Measurements from ENCODE around the gene SUGCT.

Gene SUGCT

GRCh38 chr7:40301486-40302068 lies 166.8 kb downstream of the SUGCT start:
- Histone ChIP-seq H3K27ac (replicated peaks) (no peak overlapping the region), H3K4me3 (replicated peaks; ENCODE audit: insufficient read depth, low read length) (no peak overlapping the region), H3K27me3 (ENCODE audit: insufficient read depth, poor library complexity, severe bottlenecking) (peaks cover 2% of the 10 kb centered on the region)
- TF ChIP-seq, protein P1, sequence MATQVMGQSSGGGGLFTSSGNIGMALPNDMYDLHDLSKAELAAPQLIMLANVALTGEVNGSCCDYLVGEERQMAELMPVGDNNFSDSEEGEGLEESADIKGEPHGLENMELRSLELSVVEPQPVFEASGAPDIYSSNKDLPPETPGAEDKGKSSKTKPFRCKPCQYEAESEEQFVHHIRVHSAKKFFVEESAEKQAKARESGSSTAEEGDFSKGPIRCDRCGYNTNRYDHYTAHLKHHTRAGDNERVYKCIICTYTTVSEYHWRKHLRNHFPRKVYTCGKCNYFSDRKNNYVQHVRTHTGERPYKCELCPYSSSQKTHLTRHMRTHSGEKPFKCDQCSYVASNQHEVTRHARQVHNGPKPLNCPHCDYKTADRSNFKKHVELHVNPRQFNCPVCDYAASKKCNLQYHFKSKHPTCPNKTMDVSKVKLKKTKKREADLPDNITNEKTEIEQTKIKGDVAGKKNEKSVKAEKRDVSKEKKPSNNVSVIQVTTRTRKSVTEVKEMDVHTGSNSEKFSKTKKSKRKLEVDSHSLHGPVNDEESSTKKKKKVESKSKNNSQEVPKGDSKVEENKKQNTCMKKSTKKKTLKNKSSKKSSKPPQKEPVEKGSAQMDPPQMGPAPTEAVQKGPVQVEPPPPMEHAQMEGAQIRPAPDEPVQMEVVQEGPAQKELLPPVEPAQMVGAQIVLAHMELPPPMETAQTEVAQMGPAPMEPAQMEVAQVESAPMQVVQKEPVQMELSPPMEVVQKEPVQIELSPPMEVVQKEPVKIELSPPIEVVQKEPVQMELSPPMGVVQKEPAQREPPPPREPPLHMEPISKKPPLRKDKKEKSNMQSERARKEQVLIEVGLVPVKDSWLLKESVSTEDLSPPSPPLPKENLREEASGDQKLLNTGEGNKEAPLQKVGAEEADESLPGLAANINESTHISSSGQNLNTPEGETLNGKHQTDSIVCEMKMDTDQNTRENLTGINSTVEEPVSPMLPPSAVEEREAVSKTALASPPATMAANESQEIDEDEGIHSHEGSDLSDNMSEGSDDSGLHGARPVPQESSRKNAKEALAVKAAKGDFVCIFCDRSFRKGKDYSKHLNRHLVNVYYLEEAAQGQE (IDR thresholded peaks at IDR 0.05; ENCODE audit: insufficient replicate concordance, low read depth): no peak
- TF ChIP-seq GABPA (IDR thresholded peaks at IDR 0.05; ENCODE audit: low read depth) (no peak), SPI1 (IDR thresholded peaks at IDR 0.05; ENCODE audit: borderline replicate concordance, low read depth) (no peak)
- no peak for DNase-seq (ENCODE audit: low read depth in 1 of 2, low spot score in 1 of 2)

GRCh38 chr7:40303996-40304395 lies 169.2 kb downstream of the SUGCT start:
- peaks cover 2% of the 10 kb centered on the region for H3K27me3 ChIP-seq (ENCODE audit: insufficient read depth, poor library complexity, severe bottlenecking)
- H3K4me3 ChIP-seq (replicated peaks; ENCODE audit: insufficient read depth, low read length): no peak overlapping the region
- no peak overlapping the region for H3K27ac ChIP-seq (replicated peaks)
- no peak for DNase-seq (ENCODE audit: low read depth in 1 of 2, low spot score in 1 of 2)
- TF ChIP-seq SPI1 (IDR thresholded peaks at IDR 0.05; ENCODE audit: borderline replicate concordance, low read depth): no peak
- no peak for TF ChIP-seq GABPA (IDR thresholded peaks at IDR 0.05; ENCODE audit: low read depth)
- TF ChIP-seq, protein P1 (IDR thresholded peaks at IDR 0.05; ENCODE audit: insufficient replicate concordance, low read depth): no peak
- TF ChIP-seq CTCF (IDR thresholded peaks at IDR 0.05; ENCODE audit: insufficient read depth, low read length): no peak
- no peak for TF ChIP-seq POLR2AphosphoS5 (IDR thresholded peaks at IDR 0.05; ENCODE audit: low read depth)

- peaks cover 2% of the 10 kb centered on the region for H3K27me3 ChIP-seq (ENCODE audit: insufficient read depth, poor library complexity, severe bottlenecking)
- H3K4me3 ChIP-seq (replicated peaks; ENCODE audit: insufficient read depth, low read length): no peak overlapping the region
- no peak for DNase-seq (ENCODE audit: low read depth in 1 of 2, low spot score in 1 of 2)
- no peak overlapping the region for H3K27ac ChIP-seq (replicated peaks)
- TF ChIP-seq GABPA (IDR thresholded peaks at IDR 0.05; ENCODE audit: low read depth): no peak
- no peak for TF ChIP-seq POLR2AphosphoS5 (IDR thresholded peaks at IDR 0.05; ENCODE audit: low read depth)
- no peak for TF ChIP-seq SPI1 (IDR thresholded peaks at IDR 0.05; ENCODE audit: borderline replicate concordance, low read depth)
- TF ChIP-seq, protein P1 (IDR thresholded peaks at IDR 0.05; ENCODE audit: insufficient replicate concordance, low read depth): no peak
These were observed 170.4 kb downstream of the SUGCT start for GRCh38 chr7:40305229-40305628.

DNA sequence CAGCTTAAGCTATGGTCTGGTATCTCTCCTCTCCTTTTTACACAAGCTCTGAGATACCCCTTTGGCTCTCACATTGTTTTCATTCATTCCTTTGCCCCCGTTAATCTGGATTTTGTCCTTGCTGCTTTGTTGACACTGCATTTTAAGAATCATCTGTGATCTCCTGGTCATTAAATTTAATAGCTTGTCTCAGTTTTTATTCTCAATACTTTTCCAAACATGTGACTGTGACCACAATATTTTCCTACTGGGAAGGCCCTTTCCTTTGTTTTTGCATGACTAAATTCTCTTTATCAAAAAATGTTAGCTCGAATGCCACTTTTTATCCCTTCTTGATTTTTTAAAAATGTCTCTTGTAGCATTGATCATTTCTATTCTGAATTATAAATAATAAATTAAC lies 171.2 kb downstream of the SUGCT start:
- Histone ChIP-seq H3K4me3 (replicated peaks; ENCODE audit: insufficient read depth, low read length) (no peak overlapping the region), H3K27me3 (ENCODE audit: insufficient read depth, poor library complexity, severe bottlenecking) (peaks cover 2% of the 10 kb centered on the region), H3K27ac (replicated peaks) (no peak overlapping the region)
- TF ChIP-seq POLR2AphosphoS5 (IDR thresholded peaks at IDR 0.05; ENCODE audit: low read depth) (no peak), CTCF (IDR thresholded peaks at IDR 0.05; ENCODE audit: insufficient read depth, low read length) (no peak), GABPA (IDR thresholded peaks at IDR 0.05; ENCODE audit: low read depth) (no peak), SPI1 (IDR thresholded peaks at IDR 0.05; ENCODE audit: borderline replicate concordance, low read depth) (no peak)
- TF ChIP-seq, protein P1 (IDR thresholded peaks at IDR 0.05; ENCODE audit: insufficient replicate concordance, low read depth): no peak
- no peak for DNase-seq (ENCODE audit: low read depth in 1 of 2, low spot score in 1 of 2)
